DMS 273 treated with DMSO at 0.1 percent for 48 hours (cell line): ENCODE data around the gene ADGRD1.

Source experiments
- DNase-seq: peaks from one replicate; lab custom pipeline; 2025; lab: John Stamatoyannopoulos, UW

The ADGRD1 gene

DNA sequence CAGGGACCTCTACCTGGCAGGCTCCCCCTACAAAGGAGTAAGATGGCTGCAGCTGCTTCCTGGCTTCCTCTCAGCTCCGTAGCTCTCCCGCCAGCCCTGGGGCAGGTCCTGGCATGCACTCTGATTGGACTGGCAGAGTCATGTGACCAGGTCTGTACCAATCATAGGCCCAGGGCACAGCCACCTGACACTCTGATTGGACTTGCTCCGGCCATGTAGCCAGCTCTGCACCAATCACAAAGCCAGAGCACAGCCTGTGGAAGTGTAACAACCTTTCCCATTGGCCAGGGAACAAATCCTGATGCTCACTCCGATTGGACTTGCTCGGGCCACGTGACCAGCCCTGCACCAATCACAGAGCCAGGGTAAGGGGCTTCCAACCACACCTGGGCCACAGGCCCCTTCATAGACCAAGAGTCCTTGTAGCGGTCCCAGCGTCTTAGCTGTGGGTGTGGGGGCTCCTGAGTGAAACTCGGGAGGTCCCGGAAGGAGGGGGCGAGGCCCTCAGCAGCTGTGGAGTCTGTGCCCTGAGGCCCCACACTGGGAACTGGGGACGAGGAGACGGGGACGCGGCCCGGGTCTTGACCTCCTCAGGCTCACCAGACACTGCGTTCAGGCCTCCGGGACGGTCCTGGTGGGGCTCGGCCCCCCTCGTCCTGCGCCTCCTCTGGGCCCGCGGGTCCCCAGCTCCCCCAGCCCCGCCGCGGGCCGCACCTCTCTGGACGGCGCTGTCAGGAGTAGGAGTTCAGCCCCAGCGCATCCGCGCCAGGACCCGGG, 210.6 kb downstream of the ADGRD1 start:
- no peak for DNase-seq

DNA sequence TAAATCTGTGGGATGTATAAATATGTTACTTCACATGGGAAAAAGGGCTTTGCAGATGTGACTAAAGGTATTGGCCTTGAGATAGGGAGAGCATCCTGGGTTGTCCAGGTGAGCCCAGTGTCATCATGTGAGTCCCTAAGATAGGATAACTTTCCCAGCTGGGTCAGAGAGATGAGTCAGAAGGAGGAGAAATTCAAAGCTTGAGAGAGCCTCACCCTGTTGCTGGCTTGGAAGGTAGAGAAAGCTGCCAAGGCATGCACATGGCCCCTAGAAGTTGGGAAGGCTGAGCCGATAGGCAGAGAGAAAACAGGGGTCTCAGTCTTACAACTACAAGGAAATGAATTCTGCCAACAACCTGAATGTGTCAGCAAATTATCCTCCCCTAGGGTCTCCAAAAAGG, 213.0 kb downstream of the ADGRD1 start:
- no peak for DNase-seq

DNA sequence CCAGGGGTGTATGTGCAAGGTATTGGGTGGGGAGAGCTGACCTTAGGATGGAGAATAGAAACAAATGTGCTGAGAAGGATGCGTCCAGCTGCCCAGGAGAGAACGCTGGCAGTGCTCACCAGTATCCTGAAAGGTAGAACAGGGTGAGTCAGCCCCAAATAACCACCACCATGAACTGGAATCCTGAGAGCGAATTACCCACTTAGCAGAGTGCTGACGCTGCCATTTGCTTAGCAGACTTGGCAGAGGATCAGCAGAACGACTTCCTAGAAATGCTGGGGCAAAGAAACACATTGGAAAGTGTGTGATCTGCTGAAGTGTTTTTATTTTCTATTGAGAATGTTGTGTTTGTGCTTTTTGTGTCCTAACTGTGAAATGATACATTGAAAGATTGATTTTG, 213.6 kb downstream of the ADGRD1 start:
- DNase-seq, result no peak

DNA sequence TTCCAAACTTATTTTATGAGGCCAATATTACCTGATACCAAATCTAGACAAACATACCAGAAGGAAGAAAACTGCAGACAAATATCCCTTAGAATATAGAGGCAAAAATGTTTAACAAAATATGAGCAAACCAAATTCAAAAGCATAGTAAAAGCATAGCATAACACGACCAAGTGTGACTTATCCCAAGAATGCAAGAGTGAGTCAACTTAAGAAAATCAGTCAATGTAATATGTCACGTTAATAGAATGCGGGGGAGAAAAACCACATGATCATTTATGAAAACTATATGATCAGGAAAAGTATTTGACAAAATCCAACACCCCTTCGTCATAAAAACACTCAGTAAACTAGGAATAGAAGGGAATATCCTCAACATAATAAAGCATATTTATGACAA, 217.3 kb downstream of the ADGRD1 start:
- no peak for DNase-seq

DNA sequence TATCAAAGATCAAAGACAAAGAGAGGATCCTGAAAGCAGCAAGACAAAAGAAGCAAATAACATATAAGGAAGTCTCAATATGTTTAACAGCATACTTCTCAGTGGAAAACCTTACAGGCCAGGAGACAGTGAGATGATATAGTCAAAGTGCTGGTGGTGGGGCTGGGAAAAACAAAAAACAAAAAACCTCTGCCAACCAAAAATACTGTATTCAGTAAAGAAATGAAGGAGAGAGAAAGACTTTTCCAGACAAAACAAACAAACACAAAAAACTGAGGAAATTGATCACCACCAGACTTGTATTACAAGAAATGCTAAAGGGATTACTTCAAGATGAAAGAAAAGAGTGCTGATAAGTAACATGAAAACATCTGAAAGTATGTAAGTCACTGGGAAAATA, 221.2 kb downstream of the ADGRD1 start:
- no peak for DNase-seq

DNA sequence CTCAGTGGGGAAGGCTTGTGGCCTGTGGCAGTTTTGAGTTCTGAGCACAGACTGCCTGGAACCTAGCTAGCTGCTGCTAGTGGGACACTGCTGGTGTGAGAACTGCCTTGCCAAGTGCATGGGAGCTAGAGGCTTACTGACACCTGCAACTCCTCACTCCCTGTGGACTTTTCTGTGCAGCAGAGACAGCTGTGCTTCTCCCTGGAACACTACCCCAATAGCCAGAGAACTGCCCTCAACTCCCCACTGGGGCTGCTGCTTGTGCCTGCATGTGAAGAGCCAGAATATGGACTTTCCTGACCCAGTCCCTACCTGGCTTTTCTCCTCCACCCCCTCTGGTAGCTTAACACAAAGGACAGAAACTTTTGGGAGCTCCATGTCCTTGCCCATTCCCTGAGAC, 222.6 kb downstream of the ADGRD1 start:
- no peak for DNase-seq

DNA sequence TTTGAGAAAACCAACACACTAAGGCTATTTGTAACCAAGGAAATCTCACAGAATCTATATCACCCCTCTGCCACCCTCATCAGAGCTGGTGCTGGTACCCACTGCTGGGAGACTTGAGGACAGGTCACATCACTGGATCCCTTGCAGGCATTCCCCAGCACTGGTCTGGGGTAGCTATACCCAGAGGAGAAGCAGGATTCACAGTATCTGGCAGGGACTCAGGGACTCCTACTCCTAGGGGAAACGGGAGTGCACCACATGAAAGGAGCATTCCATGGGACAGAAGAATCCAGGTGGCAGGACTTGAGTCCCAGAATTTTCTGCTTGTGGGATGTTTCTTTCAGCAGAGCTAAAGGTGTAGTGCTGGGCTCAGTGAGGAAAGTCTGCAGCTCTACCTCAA, 223.2 kb downstream of the ADGRD1 start:
- no peak for DNase-seq

DNA sequence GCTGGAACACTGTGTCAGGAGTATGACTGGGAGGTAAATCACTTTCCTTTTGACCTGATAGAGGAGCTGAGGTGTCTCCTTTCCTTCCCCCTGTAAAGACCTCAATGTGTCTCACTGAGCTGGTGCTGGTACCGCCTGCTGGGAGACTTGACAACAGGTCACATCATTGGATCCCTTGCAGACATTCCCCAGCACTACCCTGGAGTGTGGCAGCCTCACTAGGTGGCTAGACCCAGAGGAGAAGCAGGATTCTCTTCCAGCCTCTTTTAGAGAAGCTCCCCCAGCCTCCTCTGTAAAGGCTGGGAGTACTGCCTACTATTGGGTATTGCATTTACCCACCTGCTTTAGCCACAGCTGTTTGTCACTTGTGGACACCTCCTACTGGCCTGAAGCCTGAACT, 223.9 kb downstream of the ADGRD1 start:
- DNase-seq, result no peak

DNA sequence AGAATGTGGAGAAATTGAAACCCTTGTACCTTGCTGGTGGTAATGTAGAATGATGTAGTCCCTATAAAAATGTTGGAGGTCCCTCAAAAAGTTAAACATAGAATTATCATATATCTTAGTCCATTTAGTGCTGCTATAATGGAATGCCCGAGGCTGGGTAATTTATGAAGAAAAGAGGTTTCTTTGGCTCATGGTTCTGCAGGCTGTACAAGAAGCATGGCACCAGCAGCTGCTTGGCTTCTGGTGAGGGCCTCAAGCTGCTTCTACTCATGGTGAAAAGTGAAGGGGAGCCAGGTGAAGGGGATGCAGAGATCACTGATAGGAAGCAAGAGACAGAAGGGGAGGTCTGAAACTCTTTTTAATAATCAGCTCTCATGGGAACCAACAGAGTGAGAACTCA, 233.9 kb downstream of the ADGRD1 start:
- DNase-seq, result no peak

DNA sequence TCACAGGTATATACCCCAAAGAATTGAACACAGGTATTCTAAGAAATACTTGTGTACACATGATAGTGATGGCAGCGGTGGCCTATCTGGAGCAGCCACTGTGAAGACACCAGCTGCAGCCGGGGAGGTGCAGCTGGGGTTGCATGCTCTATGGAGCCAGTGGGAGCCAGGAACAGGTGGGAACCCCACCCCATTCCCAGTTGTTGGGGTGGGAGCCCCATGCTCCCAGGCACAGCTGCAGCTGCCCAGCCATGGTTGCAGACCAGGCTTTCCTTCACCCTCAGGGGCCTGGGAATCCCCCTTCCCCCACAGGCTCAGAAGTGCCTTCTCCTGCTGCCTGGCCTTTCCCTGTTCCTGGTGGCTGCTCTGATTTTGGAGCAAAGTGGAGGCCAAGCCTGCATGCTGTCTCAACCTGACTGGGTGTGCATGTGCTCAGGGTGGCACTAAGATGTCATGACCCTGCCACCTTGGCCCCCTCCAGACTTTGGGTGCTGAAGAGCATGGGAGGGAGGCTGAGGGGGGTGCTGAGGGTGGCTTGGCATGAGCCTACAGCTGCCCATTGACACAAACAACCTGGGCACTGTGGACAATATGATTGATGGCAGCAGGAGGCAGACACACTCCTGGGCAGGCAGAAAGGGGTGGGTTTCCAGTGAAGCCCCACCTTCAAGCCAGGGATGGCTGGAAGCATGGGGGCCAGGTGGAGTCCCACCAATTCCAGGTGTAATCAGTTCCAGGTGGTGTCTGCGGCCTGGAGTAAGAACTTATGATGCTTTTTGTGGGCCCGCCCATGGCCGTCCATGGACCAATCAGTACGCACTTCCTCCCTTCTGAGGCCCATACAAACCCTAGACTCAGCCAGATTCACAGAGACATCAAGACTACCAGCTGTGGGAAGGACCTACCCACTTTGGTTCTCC, 234.7 kb downstream of the ADGRD1 start:
- no peak for DNase-seq

DNA sequence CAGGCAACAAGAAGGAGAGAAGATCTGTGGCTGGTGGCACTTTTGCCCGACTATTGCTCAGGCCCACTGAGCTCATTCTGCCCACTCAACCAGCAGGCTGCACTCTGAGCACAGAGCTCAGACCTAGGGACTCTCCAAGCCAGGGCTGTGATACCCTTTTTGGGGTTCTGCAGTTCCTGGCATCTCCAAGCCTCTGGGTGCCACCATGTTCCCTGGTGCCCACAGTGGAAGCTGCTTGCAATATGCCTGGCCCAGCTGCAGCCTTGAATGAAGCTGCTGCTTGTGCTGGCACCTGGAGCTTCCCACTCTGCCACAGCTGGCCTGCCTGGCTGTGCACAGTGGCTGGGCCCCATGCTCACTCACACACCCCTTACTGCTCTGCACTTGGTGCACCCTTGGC, 236.1 kb downstream of the ADGRD1 start:
- DNase-seq, result no peak

DNA sequence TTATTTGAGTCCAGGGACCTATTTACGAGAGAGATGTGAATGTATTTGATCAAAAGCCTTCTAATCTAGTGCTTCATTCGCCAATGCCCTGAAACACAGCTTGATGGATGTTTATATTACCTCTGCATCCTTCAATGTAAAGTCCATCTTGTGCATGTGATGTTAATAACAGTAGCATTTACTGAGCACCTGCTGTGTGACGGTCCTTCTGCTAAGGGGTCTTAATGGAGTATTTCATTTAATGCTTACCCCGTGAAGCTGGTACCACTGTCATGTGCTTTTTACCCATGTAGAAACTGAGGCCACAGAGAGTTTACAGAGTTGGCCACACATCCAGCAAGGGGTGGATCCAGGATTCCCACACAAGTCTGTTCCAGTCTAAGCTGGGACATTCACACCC, 237.3 kb downstream of the ADGRD1 start:
- DNase-seq, result no peak
